Measurements from ENCODE around the gene TPX2. TPM values are rescaled to one million over a fixed set of nuclear protein-coding genes. Genes with fewer than 3 reads are reported as not detected.

Gene TPX2
- total and polyA plus RNA-seq, 10 of the 15 experiments (the other 5 are each of a cell fraction or from before 2014, with no cell fraction given), result 29.7 to 144 (median 89.0) TPM

GRCh38 chr20:31708736-31709534, 30.2 kb upstream of the TPX2 start (continued):
- TF ChIP-seq CEBPZ (IDR thresholded peaks at IDR 0.05; ENCODE audit: low read depth, low read length) (no peak), MYC (IDR thresholded peaks at IDR 0.05; ENCODE audit: insufficient read depth, insufficient read length, insufficient replicate concordance, low read length, severe bottlenecking) (no peak), PAX5 (IDR thresholded peaks at IDR 0.05; ENCODE audit: borderline replicate concordance, low read depth, low read length) (no peak), CREB1 (IDR thresholded peaks at IDR 0.05; ENCODE audit: low read depth) (no peak), FOXM1 (IDR thresholded peaks at IDR 0.05; ENCODE audit: low read depth, low read length) (no peak)

- no TSS peak for BruUV-seq (replicated peaks)
- Histone ChIP-seq H3K4me2 (ENCODE audit: control insufficient read depth, insufficient read depth) (no peak overlapping the region), H4K20me1 (ENCODE audit: control insufficient read depth, insufficient read depth) (no peaks in the 10 kb centered on the region), H3K36me3 (ENCODE audit: control insufficient read depth in 2 of 2, insufficient read depth in 2 of 2, low read length in 1 of 2) (peaks cover 7 to 16% of the 10 kb centered on the region in 2 experiments), H3K27me3 (replicated peaks in 1 of 2; ENCODE audit: control insufficient read depth in 2 of 2, insufficient read depth in 2 of 2, low read length in 1 of 2) (no peaks in the 10 kb centered on the region), H3K4me1 (ENCODE audit: control insufficient read depth, insufficient read depth, low read length) (peaks cover 40% of the 10 kb centered on the region), H3K27ac (ENCODE audit: control insufficient read depth, insufficient read depth) (no peak overlapping the region), H3K4me3 (no peak overlapping the region), H3K79me2 (ENCODE audit: control insufficient read depth, insufficient read depth, low read length) (peaks cover 61% of the 10 kb centered on the region), H3K9ac (ENCODE audit: control insufficient read depth, insufficient read depth, low read length) (no peak overlapping the region), H3K9me3 (replicated peaks; ENCODE audit: control insufficient read depth, insufficient read depth, low read length) (no peaks in the 10 kb centered on the region; the same call in 2 of the 3 replicates), H2AFZ (ENCODE audit: control insufficient read depth, low read depth, low read length) (no peak overlapping the region)
- intact Hi-C loops (cut with micrococcal nuclease; ENCODE audit: unreplicated experiment) (no loop called here), in situ Hi-C loops (cut with MboI) (no loop called here)
- CTCF ChIA-PET, result interaction anchor here (1.1 to 25.1 kb wide), 2 partner anchors 11 to 48 kb away, joined by 5 to 254 read pairs; partner anchors contain the start of gene BCL2L1
- ATAC-seq (no peak), DNase-seq (ENCODE audit: low read depth, low spot score) (no peak), FAIRE-seq (no peak)
- WGBS (ENCODE audit: insufficient coverage, insufficient replicate concordance, low lambda C conversion rate, missing lambda C conversion rate), result 78% methylated on average over 5 of the region's 5 CpGs
- RAD21 ChIA-PET (ENCODE audit: unreplicated experiment), result no interaction called here
- SMC1A ChIA-PET (ENCODE audit: uncharacterized antibody, unreplicated experiment), result no interaction called here
- POLR2A ChIA-PET, result no interaction called here
- TF ChIP-seq ZBTB4 (CRISPR knock-in tag; IDR thresholded peaks at IDR 0.05), result no peak
These were observed 29.2 kb upstream of the TPX2 start for GRCh38 chr20:31709939-31710338.
